Keratinocyte (primary cell): Measurements from ENCODE around the gene C8G. TPM values are rescaled to one million over a fixed set of nuclear protein-coding genes. Genes with fewer than 3 reads are reported as not detected.

ENCODE experiments used
- DNase-seq: peaks from one replicate; pipeline ENCODE4 v3.0.0-alpha.2; 2011; ENCODE audit warnings: low read depth, missing footprints, low spot score
- FAIRE-seq: peaks from 2 replicates; lab custom pipeline; 2011; peaks lifted over from hg19 to GRCh38; lab: Jason Lieb, UNC
- H2AFZ ChIP-seq: 2 replicates; pipeline ENCODE4 v1.6.0; 2012; ENCODE audit warnings: low read length, control low read depth, inconsistent platforms; ENCODE audit not compliant: control insufficient read depth
- H3K27ac ChIP-seq: 2 replicates; pipeline ENCODE4 v1.5.1; 2011; ENCODE audit warnings: low read length; ENCODE audit not compliant: control insufficient read depth, insufficient read depth
- H3K27me3 ChIP-seq: 3 replicates; pipeline ENCODE4 v1.6.0; 2011; ENCODE audit warnings: low read length; ENCODE audit not compliant: control insufficient read depth, insufficient read depth; ENCODE audit errors: extremely low read depth
- H3K36me3 ChIP-seq, 2 experiments: 2 replicates in 1 of 2; 3 replicates in 1 of 2; pipeline ENCODE4 v1.5.1; 2011; ENCODE audit warnings: low read length in 2 of 2, mild to moderate bottlenecking in 1 of 2; ENCODE audit not compliant: control insufficient read depth in 2 of 2, insufficient read depth in 2 of 2; ENCODE audit errors: extremely low read depth in 1 of 2
- H3K4me1 ChIP-seq: 3 replicates; pipeline ENCODE4 v1.5.1; 2011; ENCODE audit warnings: low read length; ENCODE audit not compliant: control insufficient read depth, insufficient read depth; ENCODE audit errors: extremely low read depth
- H3K4me2 ChIP-seq: 3 replicates; pipeline ENCODE4 v1.6.0; 2011; ENCODE audit warnings: low read depth, low read length; ENCODE audit not compliant: control insufficient read depth, insufficient read depth; ENCODE audit errors: extremely low read depth
- H3K4me3 ChIP-seq, 3 experiments: fragments of 200-600 bp in 1 of 3; sonication (generic) in 1 of 3; 2 replicates in 2 of 3; 3 replicates in 1 of 3; pipeline ENCODE4 v1.5.1; 2011 to 2016; ENCODE audit warnings: low read length in 3 of 3, mild to moderate bottlenecking in 3 of 3, control low read depth in 2 of 3, inconsistent platforms in 1 of 3, low read depth in 1 of 3, mixed read lengths in 1 of 3, mixed run types in 1 of 3, moderate library complexity in 1 of 3; ENCODE audit not compliant: control insufficient read depth in 2 of 3, insufficient read depth in 2 of 3; ENCODE audit errors: extremely low read depth in 1 of 3
- H3K79me2 ChIP-seq: 2 replicates; pipeline ENCODE4 v1.6.0; 2012; ENCODE audit warnings: low read length; ENCODE audit not compliant: control insufficient read depth, insufficient read depth
- H3K9ac ChIP-seq: 3 replicates; pipeline ENCODE4 v1.6.0; 2011; ENCODE audit warnings: low read length; ENCODE audit not compliant: control insufficient read depth, insufficient read depth; ENCODE audit errors: extremely low read depth
- H3K9me1 ChIP-seq: 3 replicates; pipeline ENCODE4 v1.6.0; 2011; ENCODE audit warnings: low read length; ENCODE audit not compliant: control insufficient read depth, insufficient read depth; ENCODE audit errors: extremely low read depth
- H3K9me3 ChIP-seq: 2 replicates; pipeline ENCODE4 v1.5.1; 2012; ENCODE audit warnings: low read depth, low read length; ENCODE audit not compliant: control insufficient read depth
- H4K20me1 ChIP-seq: 3 replicates; pipeline ENCODE4 v1.6.0; 2011; ENCODE audit warnings: low read length; ENCODE audit not compliant: control insufficient read depth, insufficient read depth; ENCODE audit errors: extremely low read depth
- CTCF ChIP-seq, 3 experiments: IDR thresholded peaks in 1 of 3; conservative IDR thresholded peaks in 1 of 3; optimal IDR thresholded peaks in 1 of 3; 2 replicates in 2 of 3; 3 replicates in 1 of 3; pipeline versions ENCODE3 to v1.5.1; 2011; ENCODE audit warnings: low read length in 3 of 3, mild to moderate bottlenecking in 3 of 3, moderate library complexity in 2 of 3, control low read depth in 1 of 3, inconsistent platforms in 1 of 3; ENCODE audit not compliant: insufficient read depth in 2 of 3; ENCODE audit errors: extremely low read depth in 1 of 3
- EZH2 ChIP-seq: IDR thresholded peaks from one replicate; pipeline ENCODE4 v1.6.1; 2012; ENCODE audit warnings: inconsistent platforms, mild to moderate bottlenecking, low read length, moderate library complexity
- dilution Hi-C: fragments of 300-500 bp; cut with MboI; formaldehyde crosslinking; loops from one replicate; pipeline ENCODE4 v1.7.0; 2020; ENCODE audit warnings: low sequenced_read_pairs; ENCODE audit not compliant: extremely low pct_ligation_motif_present
- polyA plus RNA-seq, 5 experiments: library from polyadenylated mRNA; depleted of rRNA in 3 of 5; stranded (reverse) in 3 of 5; stranded (forward) in 1 of 5; unstranded in 1 of 5; fragments of >200 nt; gene quantifications; 1 replicate in 1 of 5; 2 replicates in 3 of 5; 3 replicates in 1 of 5; pipeline versions ENCODE4 v1.2.1 to v1.2.3, GENCODE V29; 2011 to 2012; ENCODE audit warnings: missing spikeins in 2 of 5, low read depth in 1 of 5, low replicate concordance in 1 of 5

The C8G gene
- polyA plus RNA-seq, 1 donor (not counting 4 experiments of a cell fraction or from before 2014, with no cell fraction given) = 0.24 TPM

- Histone ChIP-seq H3K9me1 (no peaks in the 10 kb centered on the region), H3K9me3 (no peaks in the 10 kb centered on the region), H3K27ac (no peak overlapping the region), H3K4me3 (no peak overlapping the region), H3K4me2 (no peak overlapping the region), H2AFZ (no peak overlapping the region), H3K79me2 (no peaks in the 10 kb centered on the region), H3K27me3 (no peaks in the 10 kb centered on the region), H3K36me3 (no peaks in the 10 kb centered on the region), H3K4me1 (peaks cover 12% of the 10 kb centered on the region), H4K20me1 (no peaks in the 10 kb centered on the region), H3K9ac (no peak overlapping the region)
- no peak for FAIRE-seq
- DNase-seq = no peak
- TF ChIP-seq EZH2 = no peak
- no peak for TF ChIP-seq CTCF (optimal IDR thresholded peaks at IDR 0.05 in 1 of 3, IDR thresholded peaks at IDR 0.05 in 1 of 3, conservative IDR thresholded peaks at IDR 0.05 in 1 of 3; ENCODE audit: extremely low read depth in 1 of 3, insufficient read depth in 2 of 3, low read length in 3 of 3)
- dilution Hi-C loops = no loop called here
Observed at GRCh38 chr9:136952321-136952850, 7.3 kb downstream of the C8G start.

- DNase-seq (no peak), FAIRE-seq (no peak)
- Histone ChIP-seq H3K27ac (no peak overlapping the region), H3K9me3 (no peaks in the 10 kb centered on the region), H3K36me3 (no peaks in the 10 kb centered on the region), H4K20me1 (no peaks in the 10 kb centered on the region), H3K27me3 (peaks cover 3% of the 10 kb centered on the region), H3K9me1 (no peaks in the 10 kb centered on the region), H3K79me2 (no peaks in the 10 kb centered on the region), H3K4me2 (no peak overlapping the region), H3K4me1 (peaks cover 8% of the 10 kb centered on the region), H3K9ac (no peak overlapping the region), H2AFZ (no peak overlapping the region), H3K4me3 (no peak overlapping the region)
- dilution Hi-C loops = no loop called here
- TF ChIP-seq EZH2 (no peak), CTCF (optimal IDR thresholded peaks at IDR 0.05 in 1 of 3, IDR thresholded peaks at IDR 0.05 in 1 of 3, conservative IDR thresholded peaks at IDR 0.05 in 1 of 3; ENCODE audit: extremely low read depth in 1 of 3, insufficient read depth in 2 of 3, low read length in 3 of 3) (no peak)
Observed at GRCh38 chr9:136952876-136953770, 8.1 kb downstream of the C8G start.
